Activated CD8-positive, alpha-beta memory T cell treated with anti-CD3 and anti-CD28 coated beads for 36 hours (primary cell): ENCODE measurements around the gene CST6. TPM values are rescaled to one million over a fixed set of nuclear protein-coding genes. Genes with fewer than 3 reads are reported as not detected.

ENCODE experiments used
- CTCF ChIA-PET: fragments of 350-600 bp; sonication (Branson Sonifier 250); formaldehyde crosslinking; loops from one replicate; lab custom pipeline; 2021; ENCODE audit warnings: antibody characterized with exemption; lab: Charles Lee
- POLR2A ChIA-PET: fragments of 350-600 bp; sonication (Branson Sonifier 250); formaldehyde crosslinking; loops from one replicate; lab custom pipeline; 2021; ENCODE audit warnings: antibody characterized with exemption; lab: Charles Lee
- total RNA-seq, 2 experiments: library from RNA; stranded (reverse); gene quantifications; one replicate each; pipeline ENCODE4 v1.2.3, GENCODE V29; 2021

Gene CST6
- total RNA-seq, 2 experiments from 2014 or later = not detected

GRCh38 chr11:66032957-66033735, 21.3 kb downstream of the CST6 start:
- CTCF ChIA-PET = interaction anchor here (0.6 to 1.8 kb wide), 2 partner anchors 11 to 19 kb away, joined by 3 to 4 read pairs; no protein-coding TSS in a partner anchor
- POLR2A ChIA-PET = interaction anchor here (0.6 kb wide), 1 partner anchor 155 kb away, joined by 7 read pairs; no protein-coding TSS in a partner anchor

DNA sequence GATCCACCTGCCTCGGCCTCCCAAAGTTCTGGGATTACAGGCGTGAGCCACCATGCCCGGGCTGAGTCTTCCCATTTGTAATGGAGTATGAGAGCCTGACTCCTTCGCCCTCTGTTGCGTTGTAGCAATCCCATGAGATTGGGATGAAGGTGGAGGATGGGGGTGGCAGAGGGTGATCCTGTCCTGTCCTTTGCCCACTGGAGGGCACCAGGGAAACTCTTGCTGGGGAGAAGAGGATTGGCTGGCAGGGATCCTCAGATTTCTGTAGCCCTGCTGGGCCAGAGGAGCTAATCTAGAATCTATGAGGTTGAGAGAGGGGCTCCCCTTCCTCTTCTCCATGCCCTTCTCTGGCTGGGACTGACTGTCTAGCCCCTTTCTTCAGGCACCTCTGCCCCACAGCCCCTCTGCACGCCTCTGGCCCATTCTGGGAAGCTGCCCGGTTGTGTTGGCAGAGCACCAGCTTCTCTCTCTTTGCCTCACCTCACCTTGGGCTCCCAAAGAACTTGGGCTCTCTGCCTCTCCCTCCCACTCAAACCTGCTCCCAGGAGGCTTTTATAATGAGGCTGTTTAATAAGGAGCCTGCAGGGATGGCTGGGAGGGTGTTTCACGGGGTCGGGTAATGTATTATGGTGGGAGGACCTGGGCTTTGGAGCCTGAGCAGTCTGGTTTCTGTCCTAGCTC, 24.0 kb downstream of the CST6 start:
- CTCF ChIA-PET = interaction anchor here (0.7 to 2.4 kb wide), 2 partner anchors 10 to 373 kb away, joined by 3 to 9 read pairs; partner anchors contain the start of gene RELA

GRCh38 chr11:66036334-66036710, 24.5 kb downstream of the CST6 start:
- ChIA-PET CTCF (interaction anchor here (0.7 to 2.4 kb wide), 2 partner anchors 9 to 374 kb away, joined by 3 to 9 read pairs; partner anchors contain the start of gene RELA), POLR2A (no interaction called here)

More for the DNA sequence above, 24.0 kb downstream of the CST6 start:
- POLR2A ChIA-PET = no interaction called here

DNA sequence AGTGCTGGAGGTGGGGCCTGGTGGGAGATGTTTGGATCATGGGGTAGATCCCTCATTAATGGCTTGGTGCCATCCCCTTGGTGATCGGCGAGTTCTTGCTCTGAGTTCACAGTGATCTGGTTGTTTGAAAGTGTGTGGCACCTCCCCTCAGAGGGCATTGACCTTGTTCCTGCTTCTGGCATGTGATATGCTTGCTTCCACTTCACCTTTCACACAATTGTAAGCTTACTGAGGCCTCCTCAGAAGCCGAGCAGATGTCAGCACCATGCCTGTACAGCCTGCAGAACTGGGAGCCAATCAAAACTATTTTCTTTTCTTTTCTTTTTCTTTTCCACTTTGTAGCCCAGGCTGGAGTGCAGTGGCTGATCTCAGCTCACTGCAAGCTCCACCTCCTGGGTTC, 25.5 kb downstream of the CST6 start:
- CTCF ChIA-PET = interaction anchor here (0.6 kb wide), 2 partner anchors 40 to 66 kb away, joined by 3 to 4 read pairs; no protein-coding TSS in a partner anchor
- POLR2A ChIA-PET = interaction anchor here (0.6 to 0.7 kb wide), 2 partner anchors 127 to 299 kb away, joined by 5 to 7 read pairs; no protein-coding TSS in a partner anchor

- POLR2A ChIA-PET = no interaction called here
Observed at GRCh38 chr11:66039765-66040164, 28.0 kb downstream of the CST6 start.

GRCh38 chr11:66042227-66042995, 30.6 kb downstream of the CST6 start:
- CTCF ChIA-PET = interaction anchor here (0.9 kb wide), 1 partner anchor 8 kb away, joined by 3 read pairs; no protein-coding TSS in a partner anchor
- POLR2A ChIA-PET = no interaction called here

More at GRCh38 chr11:66039765-66040164, 28.0 kb downstream of the CST6 start:
- CTCF ChIA-PET = no interaction called here

GRCh38 chr11:66042996-66043906, 31.4 kb downstream of the CST6 start:
- ChIA-PET CTCF (interaction anchor here (0.9 to 3.5 kb wide), 4 partner anchors 9 to 21 kb away, joined by 3 to 18 read pairs (median 3); partner anchors contain the start of gene SF3B2), POLR2A (interaction anchor here (1.1 kb wide), 1 partner anchor 8 kb away, joined by 4 read pairs; the partner anchor contains the start of gene SF3B2)

DNA sequence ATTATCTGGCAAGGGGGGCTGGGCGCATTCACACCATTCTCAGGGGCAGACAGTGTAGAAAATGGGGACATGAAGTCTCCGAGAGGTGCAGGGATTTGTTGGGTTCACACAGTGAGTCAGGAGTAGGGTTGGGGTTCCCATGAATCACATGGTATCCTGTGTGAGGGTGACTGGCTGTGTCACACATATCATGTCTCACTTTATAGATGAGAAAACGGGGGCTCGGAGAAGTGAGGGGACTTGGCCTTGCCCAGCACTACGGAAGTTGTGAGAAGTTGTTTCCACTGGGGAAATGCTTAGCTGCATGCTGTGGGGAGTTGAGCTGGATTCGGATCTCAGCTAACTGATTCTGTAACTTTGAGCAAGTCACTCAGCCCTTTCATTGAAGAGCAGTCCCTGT, 32.9 kb downstream of the CST6 start:
- CTCF ChIA-PET = interaction anchor here (0.8 to 3.5 kb wide), 14 partner anchors 8 to 256 kb away, joined by 3 to 18 read pairs (median 3); partner anchors contain the start of genes CATSPER1 and SF3B2
- POLR2A ChIA-PET = no interaction called here

DNA sequence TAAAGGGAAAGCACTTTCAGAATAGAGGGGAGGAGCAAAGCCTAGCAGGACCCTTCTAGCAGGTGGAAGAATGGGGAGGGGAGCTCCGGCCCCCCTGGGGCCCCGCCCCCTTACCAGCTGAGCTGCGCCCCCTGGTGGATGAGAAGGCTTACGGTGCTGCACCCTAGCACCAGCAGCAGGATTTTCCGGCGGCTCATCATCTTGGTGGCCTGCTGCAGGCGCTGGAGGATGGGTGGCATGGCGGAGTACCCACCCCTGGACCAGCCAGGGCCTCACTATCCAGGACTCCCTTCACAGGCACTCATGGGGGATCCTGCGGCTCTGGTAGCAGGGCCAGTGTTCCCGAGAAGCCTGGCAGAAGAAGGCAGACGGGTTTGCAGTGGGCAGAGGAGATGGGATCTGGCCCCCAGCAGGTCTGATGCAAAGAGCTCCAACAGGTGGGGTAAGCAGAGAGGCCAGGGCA, 33.4 kb downstream of the CST6 start:
- POLR2A ChIA-PET = interaction anchor here (0.5 kb wide), 1 partner anchor 92 kb away, joined by 4 read pairs; no protein-coding TSS in a partner anchor
- CTCF ChIA-PET = interaction anchor here (0.5 to 3.5 kb wide), 15 partner anchors 9 to 256 kb away, joined by 3 to 18 read pairs (median 3); partner anchors contain the start of genes CATSPER1 and FIBP

- POLR2A ChIA-PET = no interaction called here
- CTCF ChIA-PET = no interaction called here
Observed at GRCh38 chr11:66046901-66047300, 35.1 kb downstream of the CST6 start.

- POLR2A ChIA-PET = interaction anchor here (0.5 kb wide), 1 partner anchor 52 kb away, joined by 3 read pairs; no protein-coding TSS in a partner anchor
- CTCF ChIA-PET = no interaction called here
Observed at GRCh38 chr11:66047541-66048365, 35.9 kb downstream of the CST6 start.

DNA sequence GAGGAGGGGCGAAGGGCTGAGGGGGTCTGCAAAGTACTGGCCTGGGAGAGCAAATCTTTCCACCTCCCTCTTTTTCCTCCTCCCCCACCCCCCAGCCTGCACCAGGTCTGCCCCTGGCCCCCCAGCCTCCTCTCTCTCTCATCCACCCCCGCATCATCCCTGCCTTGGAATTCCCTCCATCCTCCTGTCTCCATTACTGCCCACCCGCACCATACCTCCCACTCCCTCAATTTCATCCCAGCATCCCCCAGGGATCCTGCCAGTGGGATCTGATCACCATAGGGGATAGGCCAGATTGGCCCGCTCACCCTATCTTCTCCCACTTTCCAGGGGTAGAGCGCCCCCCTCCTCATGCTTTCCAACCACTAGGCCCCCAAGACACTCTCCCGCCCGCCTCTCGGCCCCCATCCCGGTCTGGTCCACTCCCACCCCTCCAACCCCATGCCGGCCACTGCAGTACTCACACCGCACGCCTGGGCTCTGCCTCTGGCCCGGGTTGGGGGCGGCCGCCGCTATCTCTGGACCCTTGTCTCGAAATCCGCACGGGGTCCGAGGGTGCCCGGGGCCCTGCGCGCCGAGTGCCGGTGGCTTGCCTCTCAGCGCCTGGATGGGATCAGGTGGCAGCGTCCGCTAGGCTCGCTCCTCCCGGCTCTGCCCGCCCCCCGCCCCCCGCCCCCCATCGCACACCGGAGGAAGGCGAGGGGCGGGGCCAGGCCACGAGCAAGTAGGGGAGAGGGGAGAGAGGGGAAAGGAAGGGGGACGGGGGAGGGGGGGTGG, 36.9 kb downstream of the CST6 start, which contains the start of gene GAL3ST3:
TSS of gene GAL3ST3 (minus strand) at position 615 of the 777 bp plus-strand sequence. CDS start 3,746 bp downstream, outside the sequence.
- ChIA-PET POLR2A (interaction anchor here (0.5 to 0.6 kb wide), 2 partner anchors 53 to 201 kb away, joined by 3 read pairs; no protein-coding TSS in a partner anchor), CTCF (interaction anchor here (1.6 kb wide), 1 partner anchor 19 kb away, joined by 5 read pairs; no protein-coding TSS in a partner anchor)

DNA sequence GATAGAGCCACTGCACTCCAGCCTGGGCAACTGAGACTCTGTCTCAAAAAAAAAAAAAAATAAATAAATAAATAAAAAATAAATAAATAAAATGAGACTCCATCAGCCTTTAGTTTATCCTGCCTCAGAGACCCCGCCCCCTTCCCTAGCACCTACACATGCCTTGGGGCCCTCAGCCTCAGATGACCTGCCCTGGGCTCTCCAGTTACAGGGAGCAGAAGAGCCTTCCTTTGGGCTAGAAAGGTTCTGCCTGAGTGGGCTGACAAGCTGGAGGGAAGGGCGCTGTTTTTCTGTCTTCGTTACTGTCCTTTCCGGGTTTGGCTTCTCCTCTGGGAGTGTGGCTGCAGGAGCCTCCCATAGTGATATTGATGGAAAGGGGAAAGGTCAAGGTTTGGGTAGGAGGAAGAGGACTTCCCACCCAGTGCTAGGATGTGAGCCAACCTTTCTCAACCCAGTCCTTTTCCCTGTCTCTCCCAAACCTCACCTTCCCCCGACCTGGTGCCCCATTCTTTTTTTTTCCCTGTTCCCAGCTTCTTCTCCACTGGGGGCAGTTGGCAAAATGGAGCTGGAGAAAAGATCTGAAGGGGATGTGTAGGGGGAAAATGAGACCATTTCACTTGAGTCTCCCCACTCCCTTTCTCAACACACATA, 38.9 kb downstream of the CST6 start:
- POLR2A ChIA-PET = no interaction called here
- CTCF ChIA-PET = interaction anchor here (0.8 to 6.2 kb wide), 5 partner anchors 12 to 221 kb away, joined by 3 to 40 read pairs (median 5); partner anchors contain the start of genes CST6 and PACS1

- CTCF ChIA-PET = interaction anchor here (1.1 to 6.2 kb wide), 4 partner anchors 11 to 62 kb away, joined by 3 to 40 read pairs (median 4); partner anchors contain the start of genes CST6 and PACS1
- POLR2A ChIA-PET = interaction anchor here (1.1 to 1.2 kb wide), 2 partner anchors 8 to 9 kb away, joined by 3 to 4 read pairs; no protein-coding TSS in a partner anchor
Observed at GRCh38 chr11:66051371-66051765, 39.6 kb downstream of the CST6 start.
